ENCODE data around the gene FAM3C. TPM values are rescaled to one million over a fixed set of nuclear protein-coding genes. Genes with fewer than 3 reads are reported as not detected.

The FAM3C gene
- total and polyA plus RNA-seq, 2 experiments from 2014 or later, result 33.9 to 60.3 TPM

DNA sequence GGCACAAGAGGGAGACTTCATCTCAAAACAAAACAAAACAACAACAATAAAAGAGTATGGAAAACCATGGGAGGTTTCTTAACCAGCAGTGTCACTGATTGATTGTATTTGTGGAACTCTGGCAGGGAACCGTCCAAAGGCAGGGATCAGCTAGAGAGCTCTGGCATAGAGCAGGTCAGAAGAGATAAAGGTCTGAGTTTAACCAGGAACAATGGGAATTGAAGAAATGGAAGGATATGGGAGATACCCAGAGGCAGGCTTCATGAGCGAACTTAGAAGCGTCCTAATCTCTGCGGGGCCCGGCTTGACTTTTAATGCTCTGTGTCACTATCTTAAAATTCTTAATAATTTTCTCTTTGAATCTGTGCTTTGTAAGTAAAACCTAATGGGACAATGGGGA is 10.4 kb upstream of the FAM3C start:
- no peak overlapping the region for H3K27ac Mint-ChIP-seq
- Histone ChIP-seq H3K27me3 (ENCODE audit: insufficient read depth) (no peaks in the 10 kb centered on the region), H4K20me1 (replicated peaks; ENCODE audit: insufficient read depth) (no peaks in the 10 kb centered on the region), H3K4me2 (no peak overlapping the region), H2AFZ (peak overlapping the region; percentile 38; the same call in 1 of the 2 replicates), H3K4me1 (ENCODE audit: insufficient read depth) (no peaks in the 10 kb centered on the region), H3K27ac (ENCODE audit: low read depth) (no peak overlapping the region), H3K4me3 (no peak overlapping the region), H3K79me2 (replicated peaks; ENCODE audit: insufficient read depth) (no peaks in the 10 kb centered on the region), H3F3A (replicated peaks; ENCODE audit: low read depth) (no peaks in the 10 kb centered on the region), H3K9me2 (ENCODE audit: insufficient read depth) (no peaks in the 10 kb centered on the region), H3K36me3 (ENCODE audit: insufficient read depth) (no peaks in the 10 kb centered on the region)
- ATAC-seq (no peak), DNase-seq (ENCODE audit: low spot score) (no peak)
- no peaks in the 10 kb centered on the region for H3K9me3 Mint-ChIP-seq
- no peaks in the 10 kb centered on the region for H3K36me3 Mint-ChIP-seq (ENCODE audit: low read depth)
- H3K4me1 Mint-ChIP-seq, result peaks cover 2% of the 10 kb centered on the region; the same call in 1 of the 3 replicates
- TF ChIP-seq ZNF462 (CRISPR knock-in tag; IDR thresholded peaks at IDR 0.05) (no peak), ZNF331 (CRISPR knock-in tag; IDR thresholded peaks at IDR 0.05; ENCODE audit: low read depth) (no peak), EZH2 (IDR thresholded peaks at IDR 0.05; ENCODE audit: low read depth, unreplicated experiment) (no peak), NANOG (IDR thresholded peaks at IDR 0.05; ENCODE audit: borderline replicate concordance) (no peak)
- TF ChIP-seq, protein P1, sequence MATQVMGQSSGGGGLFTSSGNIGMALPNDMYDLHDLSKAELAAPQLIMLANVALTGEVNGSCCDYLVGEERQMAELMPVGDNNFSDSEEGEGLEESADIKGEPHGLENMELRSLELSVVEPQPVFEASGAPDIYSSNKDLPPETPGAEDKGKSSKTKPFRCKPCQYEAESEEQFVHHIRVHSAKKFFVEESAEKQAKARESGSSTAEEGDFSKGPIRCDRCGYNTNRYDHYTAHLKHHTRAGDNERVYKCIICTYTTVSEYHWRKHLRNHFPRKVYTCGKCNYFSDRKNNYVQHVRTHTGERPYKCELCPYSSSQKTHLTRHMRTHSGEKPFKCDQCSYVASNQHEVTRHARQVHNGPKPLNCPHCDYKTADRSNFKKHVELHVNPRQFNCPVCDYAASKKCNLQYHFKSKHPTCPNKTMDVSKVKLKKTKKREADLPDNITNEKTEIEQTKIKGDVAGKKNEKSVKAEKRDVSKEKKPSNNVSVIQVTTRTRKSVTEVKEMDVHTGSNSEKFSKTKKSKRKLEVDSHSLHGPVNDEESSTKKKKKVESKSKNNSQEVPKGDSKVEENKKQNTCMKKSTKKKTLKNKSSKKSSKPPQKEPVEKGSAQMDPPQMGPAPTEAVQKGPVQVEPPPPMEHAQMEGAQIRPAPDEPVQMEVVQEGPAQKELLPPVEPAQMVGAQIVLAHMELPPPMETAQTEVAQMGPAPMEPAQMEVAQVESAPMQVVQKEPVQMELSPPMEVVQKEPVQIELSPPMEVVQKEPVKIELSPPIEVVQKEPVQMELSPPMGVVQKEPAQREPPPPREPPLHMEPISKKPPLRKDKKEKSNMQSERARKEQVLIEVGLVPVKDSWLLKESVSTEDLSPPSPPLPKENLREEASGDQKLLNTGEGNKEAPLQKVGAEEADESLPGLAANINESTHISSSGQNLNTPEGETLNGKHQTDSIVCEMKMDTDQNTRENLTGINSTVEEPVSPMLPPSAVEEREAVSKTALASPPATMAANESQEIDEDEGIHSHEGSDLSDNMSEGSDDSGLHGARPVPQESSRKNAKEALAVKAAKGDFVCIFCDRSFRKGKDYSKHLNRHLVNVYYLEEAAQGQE (IDR thresholded peaks at IDR 0.05; ENCODE audit: unreplicated experiment), result no peak
- H3K4me3 Mint-ChIP-seq, result no peak overlapping the region
- peaks cover 1% of the 10 kb centered on the region for H3K27me3 Mint-ChIP-seq (ENCODE audit: insufficient read depth, low read depth, poor library complexity)

Data from GM23338 (cell line).